VCaP (cell line): ENCODE results near the gene RCBTB2.

Experiments
- H3K27ac ChIP-seq: fragments of 450-650 bp; 2 replicates; pipeline ENCODE4 v1.5.1; 2017
- CTCF ChIP-seq: fragments of 450-650 bp; conservative IDR thresholded peaks from 2 replicates; pipeline ENCODE4 v1.5.1; 2017; ENCODE audit warnings: mild to moderate bottlenecking, moderate library complexity

The RCBTB2 gene

DNA sequence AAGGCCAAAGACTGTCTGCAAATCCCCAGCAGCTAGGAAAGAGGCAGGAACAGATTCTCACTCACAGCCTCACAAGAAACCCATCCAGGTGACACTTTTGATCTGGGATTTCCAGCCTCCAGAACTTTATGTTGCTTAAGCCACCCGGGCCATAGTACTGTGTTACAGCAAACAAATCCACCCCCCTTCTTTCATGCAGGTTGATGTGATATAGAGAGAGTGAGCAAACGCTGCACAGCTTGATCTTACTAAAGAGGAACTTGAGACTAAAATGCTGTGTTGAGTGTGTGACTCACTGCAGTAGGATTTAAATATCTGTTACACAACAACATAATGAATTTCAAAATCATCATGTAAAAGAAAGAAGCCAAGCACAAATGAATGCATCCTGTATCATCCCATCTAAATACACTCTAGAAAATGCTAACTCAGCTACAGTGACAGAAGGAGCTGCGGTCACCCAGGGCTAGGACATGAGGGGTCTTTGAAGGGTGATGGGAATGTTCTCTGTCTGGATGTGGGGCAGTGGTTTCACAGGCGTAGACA is 32.2 kb downstream of the RCBTB2 start:
- H3K27ac ChIP-seq = no peak overlapping the region
- no peak for TF ChIP-seq CTCF

GRCh38 chr13:48497669-48498068 is 35.2 kb downstream of the RCBTB2 start:
- no peak overlapping the region for H3K27ac ChIP-seq
- TF ChIP-seq CTCF = no peak

GRCh38 chr13:48496271-48497161 is 36.4 kb downstream of the RCBTB2 start:
- H3K27ac ChIP-seq = peak overlapping the region; percentile 55
- TF ChIP-seq CTCF = no peak

DNA sequence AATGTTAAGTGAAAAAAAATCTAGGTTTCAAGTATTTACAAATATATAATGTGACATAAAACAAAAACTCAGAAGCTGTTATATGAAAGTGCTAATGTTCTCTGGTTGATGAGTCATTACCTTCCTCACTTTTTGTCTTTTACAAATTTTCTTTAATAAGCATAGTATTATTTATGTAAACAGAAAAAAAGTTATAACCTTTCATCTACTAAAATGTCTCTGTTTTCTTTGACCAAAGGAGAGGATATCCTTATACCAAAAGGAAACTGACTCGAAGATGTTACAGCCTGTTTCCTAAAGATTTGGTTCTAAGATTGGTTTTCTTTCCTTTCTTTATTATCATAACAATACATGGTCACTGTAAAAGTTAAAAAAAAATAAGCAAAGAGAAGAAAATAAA is 38.0 kb downstream of the RCBTB2 start:
- H3K27ac ChIP-seq = peak overlapping the region; percentile 78
- TF ChIP-seq CTCF = no peak

DNA sequence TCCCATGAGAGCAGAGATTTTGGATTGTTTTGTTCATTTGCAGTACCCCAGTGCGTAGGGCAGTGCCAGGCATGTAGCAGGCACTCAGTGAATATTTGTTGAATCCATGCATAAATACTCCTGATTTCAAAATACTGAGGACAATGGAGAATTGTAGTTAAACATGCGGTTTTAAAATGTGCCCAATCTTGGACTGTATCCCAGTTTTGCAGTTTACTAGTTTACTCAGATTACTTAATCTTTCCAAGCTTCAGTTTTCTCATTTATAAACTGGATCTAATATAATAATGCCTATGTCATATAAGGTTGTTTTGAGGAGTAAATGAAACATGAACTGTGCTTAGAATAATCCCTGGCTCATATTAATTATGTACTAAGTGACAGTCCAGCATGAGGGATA is 39.0 kb downstream of the RCBTB2 start:
- H3K27ac ChIP-seq = peak overlapping the region; percentile 78
- TF ChIP-seq CTCF = no peak

DNA sequence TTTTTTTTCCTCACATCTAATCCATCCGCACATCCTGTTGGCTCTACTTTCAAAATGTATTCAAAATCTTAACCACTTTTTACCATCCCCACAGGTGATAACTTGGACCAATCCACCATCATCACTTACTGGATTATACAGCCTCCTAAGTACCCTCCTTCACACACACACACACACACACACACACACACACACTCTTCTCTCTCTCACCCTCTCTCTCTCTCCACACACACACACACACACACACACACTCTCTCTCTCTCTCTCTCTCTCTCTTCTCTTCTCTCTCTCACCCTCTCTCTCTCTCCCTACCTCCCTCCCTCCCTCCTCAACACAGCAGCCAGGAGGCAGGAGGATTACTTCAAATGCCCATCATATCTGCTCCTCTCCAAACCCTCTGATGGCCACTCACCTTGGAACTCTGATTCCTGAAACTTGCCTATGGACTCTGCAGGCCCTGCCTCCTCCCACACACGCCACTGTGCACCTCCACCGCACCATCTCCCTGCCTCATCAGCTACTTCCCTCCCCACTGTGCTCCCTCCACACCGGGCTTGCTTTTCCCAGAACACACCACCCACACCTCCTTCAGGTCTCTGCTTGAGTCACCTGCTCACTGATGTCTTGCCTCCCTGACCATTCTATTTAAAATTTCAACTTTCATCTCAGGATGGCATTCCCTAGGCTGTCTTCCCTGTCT is 39.7 kb downstream of the RCBTB2 start:
- no peak for TF ChIP-seq CTCF
- peak overlapping the region; percentile 78 for H3K27ac ChIP-seq

DNA sequence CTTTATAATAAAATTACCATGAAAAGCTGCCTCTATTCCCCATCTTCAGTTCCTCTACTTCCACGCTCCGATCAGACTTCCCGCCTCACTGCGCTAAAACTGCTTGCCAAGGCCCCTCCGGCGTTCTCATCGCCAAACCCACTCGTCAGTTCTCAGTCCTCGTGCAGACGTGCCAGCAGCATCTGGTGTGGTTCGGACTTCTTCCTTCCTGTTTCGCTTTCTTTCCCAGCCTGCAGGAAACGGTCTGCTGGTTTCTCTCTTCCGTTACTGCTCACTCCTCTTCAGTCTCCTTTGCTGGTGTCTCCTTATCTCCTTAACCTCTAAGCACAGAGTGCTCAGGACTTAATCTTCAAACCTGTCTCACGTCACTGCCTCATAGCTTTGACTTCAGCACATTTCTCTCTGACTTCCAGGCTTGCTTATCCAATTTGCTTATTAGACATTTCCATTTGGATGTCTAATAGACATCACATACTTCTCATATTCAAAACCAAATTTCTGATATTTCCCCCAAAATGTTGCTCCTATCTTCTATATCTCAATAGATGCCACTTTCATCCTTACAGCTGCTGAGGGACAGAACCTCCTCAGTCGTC is 40.3 kb downstream of the RCBTB2 start:
- TF ChIP-seq CTCF = no peak
- H3K27ac ChIP-seq = peak overlapping the region; percentile 78
